ENCODE data around the gene RDX.

The RDX gene

GRCh38 chr11:110172468-110173065, 123.8 kb downstream of the RDX start:
- no peak for DNase-seq (ENCODE audit: low read depth)

DNA sequence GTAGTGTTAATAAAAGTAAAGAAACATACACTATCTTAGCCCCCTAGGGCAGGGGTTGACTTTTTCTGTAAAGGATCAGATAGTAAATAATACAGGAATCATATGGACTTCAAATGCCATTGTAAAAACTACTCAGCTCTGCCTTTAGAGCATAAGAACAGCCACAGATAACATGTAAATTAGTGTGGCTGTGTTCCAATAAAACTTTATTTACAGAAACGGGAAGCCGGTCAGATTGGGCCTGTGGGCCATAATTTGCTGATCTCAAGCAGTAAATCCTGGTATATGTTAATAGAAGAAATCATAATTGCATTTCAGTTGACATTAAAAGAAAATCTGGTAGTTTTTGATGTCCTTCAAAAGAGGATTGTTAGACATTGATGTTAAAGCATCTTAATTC, 126.7 kb downstream of the RDX start:
- no peak for DNase-seq (ENCODE audit: low read depth)

GRCh38 chr11:110168033-110168803, 128.2 kb downstream of the RDX start:
- DNase-seq (ENCODE audit: low read depth): no peak

GRCh38 chr11:110165039-110165925, 131.1 kb downstream of the RDX start:
- DNase-seq (ENCODE audit: low read depth): no peak

- DNase-seq (ENCODE audit: low read depth): no peak
Measured at GRCh38 chr11:110162216-110162615, 134.2 kb downstream of the RDX start.

DNA sequence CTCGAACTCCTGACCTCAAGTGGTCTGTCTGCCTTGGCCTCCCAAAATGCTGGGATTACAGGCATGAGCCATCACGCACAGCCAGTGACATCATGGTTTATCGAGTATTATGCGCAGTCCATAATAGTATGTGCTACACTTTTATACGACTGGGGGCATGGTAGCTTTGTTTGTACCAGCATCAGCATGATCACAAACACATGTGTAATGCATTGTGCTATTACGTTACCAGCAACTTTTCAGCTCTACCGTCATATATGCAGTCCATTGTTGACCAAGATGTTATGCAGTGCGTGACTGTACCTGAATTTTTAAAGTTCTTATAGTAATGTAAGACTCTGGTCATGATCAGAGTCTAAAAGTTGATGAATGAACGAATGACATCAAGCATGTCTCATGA, 135.4 kb downstream of the RDX start:
- DNase-seq (ENCODE audit: low read depth): no peak

GRCh38 chr11:110160437-110160836, 136.0 kb downstream of the RDX start:
- no peak for DNase-seq (ENCODE audit: low read depth)

- no peak for DNase-seq (ENCODE audit: low read depth)
Measured at GRCh38 chr11:110160016-110160415, 136.4 kb downstream of the RDX start.

DNA sequence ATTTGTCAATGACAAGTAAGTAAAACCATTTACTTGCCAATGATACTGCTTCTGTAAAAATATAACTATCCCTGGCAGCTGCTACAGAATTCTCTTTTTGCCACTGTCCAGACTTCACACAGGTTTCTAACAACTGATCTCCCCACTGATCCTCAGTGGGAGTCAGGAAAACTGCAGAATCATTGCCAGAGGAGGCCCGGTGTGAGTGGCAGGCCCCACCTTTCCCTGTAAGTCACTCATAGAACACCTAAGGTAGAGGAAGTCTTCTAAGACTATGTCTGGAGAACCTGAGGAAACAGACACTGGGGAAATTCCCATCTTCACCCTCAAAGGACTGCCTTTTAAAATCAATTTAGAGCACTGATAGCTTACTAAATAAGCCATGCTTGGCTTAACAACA, 136.9 kb downstream of the RDX start:
- no peak for DNase-seq (ENCODE audit: low read depth)

DNA sequence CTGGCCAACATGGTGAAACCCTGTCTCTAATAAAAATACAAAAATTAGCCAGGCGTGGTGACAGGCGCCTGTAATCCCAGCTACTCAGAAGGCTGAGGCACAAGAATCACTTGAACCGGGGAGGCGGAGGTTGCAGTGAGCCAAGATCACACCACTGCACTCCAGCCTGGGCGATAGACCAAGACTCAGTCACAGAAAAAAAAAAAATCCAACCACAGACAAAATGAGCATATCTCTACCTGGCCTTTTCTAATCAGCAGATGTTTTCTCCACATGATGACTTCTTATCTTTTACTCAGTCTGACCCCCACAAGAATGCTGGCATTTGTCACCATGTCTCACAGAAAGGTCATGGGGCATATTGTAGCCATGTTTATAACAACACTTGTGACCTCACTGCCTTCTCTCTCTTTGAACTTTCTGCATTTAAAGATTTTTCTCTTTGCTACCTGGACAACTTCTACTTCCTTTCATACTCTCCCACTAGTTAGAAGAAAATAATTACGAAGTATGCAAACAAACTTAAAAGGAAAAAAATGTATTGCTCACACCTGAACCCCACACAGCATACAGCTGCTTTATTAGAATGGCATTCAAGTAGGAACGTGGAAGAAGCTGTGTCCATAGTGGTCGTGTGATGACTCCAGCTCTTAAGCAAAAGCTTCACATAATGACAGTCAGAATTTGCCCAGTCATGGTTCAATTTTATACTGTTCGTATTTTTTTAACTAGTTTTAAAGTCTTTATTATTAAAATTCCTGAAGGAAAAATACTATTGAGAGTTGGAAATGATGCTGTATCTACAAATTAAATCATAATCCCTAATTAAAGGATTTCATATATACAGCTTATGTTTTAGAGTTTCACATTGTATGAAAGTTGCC, 137.9 kb downstream of the RDX start:
- no peak for DNase-seq (ENCODE audit: low read depth)

- DNase-seq (ENCODE audit: low read depth): no peak
Measured at GRCh38 chr11:110156503-110156902, 139.9 kb downstream of the RDX start.

DNA sequence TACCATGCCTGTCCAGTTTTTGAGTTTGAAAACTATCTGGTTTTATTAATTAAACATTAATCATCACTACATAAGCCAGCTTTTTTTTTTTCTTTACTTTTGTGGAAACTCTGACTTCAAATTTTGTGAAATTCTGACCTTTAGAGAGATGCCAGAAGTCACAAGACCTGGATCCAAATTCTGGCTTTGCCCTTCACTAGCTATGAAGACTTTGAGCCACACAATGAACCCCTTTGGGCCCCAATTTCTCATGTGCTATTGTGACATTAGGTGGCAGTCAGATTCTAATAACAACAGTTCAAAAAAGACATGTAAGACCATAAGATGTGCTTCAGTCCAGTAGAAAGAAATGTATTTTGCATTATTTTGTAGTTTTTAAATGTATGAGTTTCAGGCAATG, 142.9 kb downstream of the RDX start:
- no peak for DNase-seq (ENCODE audit: low read depth)

GRCh38 chr11:110152199-110152598, 144.2 kb downstream of the RDX start:
- DNase-seq (ENCODE audit: low read depth): no peak

- no peak for DNase-seq (ENCODE audit: low read depth)
Measured at GRCh38 chr11:110148775-110149744, 147.4 kb downstream of the RDX start.

DNA sequence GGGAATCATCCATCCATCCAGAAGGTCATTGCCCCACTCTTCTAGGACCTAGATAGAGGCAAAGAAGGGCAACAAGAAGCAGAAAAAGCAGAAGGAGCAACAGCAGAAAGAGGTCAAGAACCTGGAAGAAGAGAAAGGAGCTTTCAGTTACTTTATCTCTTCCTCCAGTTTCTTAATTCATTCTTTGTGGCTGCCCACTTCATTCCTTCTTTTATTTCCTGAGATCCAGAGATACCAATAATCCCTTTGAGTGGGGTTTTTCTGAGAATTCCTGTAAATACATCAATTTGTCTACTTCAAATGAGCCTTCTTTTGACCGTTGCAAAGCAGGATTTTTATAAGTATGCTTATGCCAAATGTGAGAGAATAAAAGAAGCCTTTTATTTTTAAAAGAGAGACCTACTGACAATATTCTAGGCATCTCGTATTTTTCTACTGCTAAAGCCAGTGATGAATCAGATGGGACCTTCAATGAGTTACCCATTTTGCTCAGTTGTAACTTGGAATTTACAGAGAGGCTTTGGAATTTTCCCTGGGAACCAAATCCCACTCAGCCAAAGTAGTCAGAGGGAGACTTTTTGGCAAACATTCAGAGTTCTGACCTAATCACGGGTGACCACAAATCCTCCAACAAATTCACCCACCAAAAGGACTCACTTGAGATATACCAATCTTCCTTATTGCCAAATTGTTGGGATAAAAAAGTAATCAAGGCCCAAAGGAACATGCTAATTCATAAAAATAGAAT, 148.3 kb downstream of the RDX start:
- DNase-seq (ENCODE audit: low read depth): no peak

- no peak for DNase-seq (ENCODE audit: low read depth)
Measured at GRCh38 chr11:110141812-110142211, 154.6 kb downstream of the RDX start.

DNA sequence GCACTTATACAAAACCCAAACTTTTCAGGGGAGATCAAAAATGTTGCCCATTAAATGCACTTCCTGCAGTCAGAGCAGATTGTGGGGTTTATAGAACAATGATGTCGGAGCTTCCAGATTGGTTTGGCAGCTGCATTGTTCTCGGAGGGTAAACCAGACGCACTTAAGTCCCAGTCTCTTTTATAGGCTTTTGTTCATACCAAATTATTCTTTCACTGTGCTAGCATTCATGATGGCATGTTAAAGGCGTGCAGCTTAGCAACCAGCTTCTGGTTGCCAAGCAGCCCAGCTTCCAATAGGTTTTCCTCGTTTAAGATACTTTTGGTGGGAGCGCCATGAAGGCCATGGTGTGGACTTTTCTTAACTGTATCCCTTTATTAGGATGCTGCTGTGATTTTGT, 162.3 kb downstream of the RDX start:
- no peak for DNase-seq (ENCODE audit: low read depth)

DNA sequence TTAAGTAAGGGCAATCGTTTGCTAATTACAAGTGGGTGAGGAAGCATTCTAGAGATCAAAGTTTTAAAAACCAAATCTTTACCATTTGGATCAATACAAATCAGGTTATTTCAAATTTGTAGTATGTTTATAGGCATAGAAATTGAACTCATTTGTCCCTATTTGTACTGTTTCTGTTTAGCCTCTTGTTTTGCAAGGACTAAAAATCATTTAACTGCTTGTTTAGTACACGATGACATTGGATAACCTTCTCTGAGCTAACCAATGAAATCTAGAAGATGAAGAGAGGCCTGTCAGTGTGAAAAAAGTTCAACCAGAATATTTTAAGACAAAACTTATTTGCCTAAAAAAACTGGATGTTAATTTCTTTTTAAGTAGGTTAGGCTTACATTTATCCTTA, 163.3 kb downstream of the RDX start:
- no peak for DNase-seq (ENCODE audit: low read depth)

GRCh38 chr11:110131386-110132123, 164.9 kb downstream of the RDX start:
- DNase-seq (ENCODE audit: low read depth): no peak
